T-helper 9 cell (primary cell): ENCODE measurements around the gene GABRB1.
A peak's percentile ranks its signal among the peaks of the same experiment; 100 is the strongest.

Source experiments
- DNase-seq: peaks from one replicate; pipeline ENCODE4 v3.0.0-alpha.2; 2020
- total RNA-seq, 2 donors: gene quantifications; one replicate each; lab custom pipeline; 2026; lab: John Stamatoyannopoulos, UW

Gene GABRB1
- total RNA-seq: 0 reads per million in 2 donors

DNA sequence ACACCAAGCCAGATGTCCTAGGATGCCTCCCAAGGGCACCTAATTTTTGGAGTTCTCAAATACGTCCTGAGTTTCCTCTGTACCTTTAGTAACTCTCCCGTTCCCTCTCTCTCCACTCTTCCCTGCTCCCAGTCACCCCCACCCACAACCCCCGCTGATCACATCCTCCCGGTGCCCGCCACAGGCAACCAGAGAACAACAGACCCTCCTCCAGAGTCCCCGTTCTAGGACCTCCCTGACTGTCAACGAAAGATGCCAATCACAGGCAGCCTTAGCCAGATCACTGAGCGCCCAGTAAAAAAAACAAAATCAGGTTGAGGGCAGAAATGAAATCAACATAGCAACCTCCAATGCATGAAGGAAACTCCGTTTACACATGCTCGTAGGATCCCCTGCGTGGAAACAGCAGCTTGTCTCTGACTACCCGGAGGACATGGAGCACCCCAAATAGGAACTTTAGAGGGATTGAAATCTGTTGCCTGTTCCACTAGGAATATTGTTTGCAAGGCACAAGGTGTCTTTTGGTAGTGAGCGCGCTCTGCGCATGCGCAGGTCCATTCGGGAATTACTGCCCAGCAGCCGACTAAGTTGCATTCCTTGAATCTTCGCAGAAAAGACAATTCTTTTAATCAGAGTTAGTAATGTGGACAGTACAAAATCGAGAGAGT is at the start of gene GABRB1:
Gene GABRB1, plus strand, starts transcription at position 557 of the 668 bp plus-strand sequence.
- DNase-seq: peak; percentile 8

DNA sequence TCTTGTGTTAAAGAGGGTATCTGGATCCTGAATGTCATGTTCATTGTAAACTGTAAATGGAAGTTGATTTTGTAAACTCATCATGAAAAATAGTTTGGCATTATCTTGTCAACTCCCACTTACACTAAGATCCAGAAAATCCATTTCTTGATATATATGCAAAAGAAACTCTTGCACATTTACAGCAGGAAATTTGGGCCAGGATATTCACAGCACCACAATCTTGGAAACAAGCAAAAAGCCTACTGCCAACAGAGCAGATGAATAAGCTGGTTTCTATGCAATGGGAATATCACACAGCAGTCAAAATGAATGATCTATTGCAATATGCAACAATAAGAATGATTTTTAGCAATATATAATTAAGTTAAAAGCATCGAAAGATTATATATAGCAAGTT is 46.6 kb upstream of the GABRB1 start:
- DNase-seq: no peak

DNA sequence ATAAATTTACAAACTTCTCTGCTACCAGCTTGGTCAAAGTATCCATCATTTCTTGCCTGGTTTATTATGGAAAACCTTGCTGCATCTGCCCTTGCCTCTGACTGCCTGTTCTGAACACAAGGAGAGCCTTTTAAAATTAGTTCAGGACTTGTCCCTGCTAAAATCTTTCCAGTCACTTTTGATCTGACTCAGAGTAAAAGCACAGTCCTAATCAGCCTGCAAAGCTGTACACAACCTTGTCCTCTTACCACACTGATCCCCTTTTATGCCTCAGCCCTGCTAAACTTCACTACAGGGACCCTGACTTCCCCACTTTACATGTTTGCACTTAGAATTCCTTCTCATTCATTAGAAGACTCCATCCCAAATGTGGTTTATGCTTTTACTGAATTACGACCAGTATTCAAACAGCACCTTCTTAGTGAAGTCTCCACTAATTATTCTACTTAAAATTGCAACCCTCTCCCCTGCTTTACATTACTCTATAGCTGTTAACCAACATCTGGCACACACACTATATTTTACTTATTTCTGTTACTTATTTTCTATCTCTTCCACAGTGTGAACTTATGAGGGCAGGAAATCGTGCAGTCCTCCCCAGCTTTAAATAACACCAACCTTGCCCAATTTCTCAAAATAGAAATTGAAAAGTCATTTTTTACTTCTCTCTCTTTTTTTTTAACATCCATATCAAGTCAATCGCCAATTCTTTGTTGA is 44.3 kb upstream of the GABRB1 start:
- no peak for DNase-seq

DNA sequence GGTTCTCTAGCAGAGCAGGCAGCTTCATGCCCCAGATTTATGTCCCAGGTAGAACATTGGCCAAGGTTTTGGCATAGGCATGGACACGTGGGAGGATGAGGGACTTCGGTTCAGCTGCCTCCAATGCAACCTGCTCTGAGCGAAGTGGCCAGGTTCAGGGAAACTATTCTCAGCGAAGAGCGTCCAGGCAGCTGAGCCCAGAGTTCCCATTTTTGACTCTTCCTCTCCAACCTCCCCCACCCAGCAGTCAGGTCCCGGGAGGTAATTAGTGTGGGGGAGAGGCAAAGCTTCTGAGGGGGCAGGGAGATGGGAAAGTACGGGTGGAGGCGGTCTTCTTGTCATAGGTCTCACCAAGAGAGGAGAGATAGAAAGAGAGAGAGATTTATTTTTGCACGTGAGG is 39.0 kb upstream of the GABRB1 start:
- DNase-seq: no peak

DNA sequence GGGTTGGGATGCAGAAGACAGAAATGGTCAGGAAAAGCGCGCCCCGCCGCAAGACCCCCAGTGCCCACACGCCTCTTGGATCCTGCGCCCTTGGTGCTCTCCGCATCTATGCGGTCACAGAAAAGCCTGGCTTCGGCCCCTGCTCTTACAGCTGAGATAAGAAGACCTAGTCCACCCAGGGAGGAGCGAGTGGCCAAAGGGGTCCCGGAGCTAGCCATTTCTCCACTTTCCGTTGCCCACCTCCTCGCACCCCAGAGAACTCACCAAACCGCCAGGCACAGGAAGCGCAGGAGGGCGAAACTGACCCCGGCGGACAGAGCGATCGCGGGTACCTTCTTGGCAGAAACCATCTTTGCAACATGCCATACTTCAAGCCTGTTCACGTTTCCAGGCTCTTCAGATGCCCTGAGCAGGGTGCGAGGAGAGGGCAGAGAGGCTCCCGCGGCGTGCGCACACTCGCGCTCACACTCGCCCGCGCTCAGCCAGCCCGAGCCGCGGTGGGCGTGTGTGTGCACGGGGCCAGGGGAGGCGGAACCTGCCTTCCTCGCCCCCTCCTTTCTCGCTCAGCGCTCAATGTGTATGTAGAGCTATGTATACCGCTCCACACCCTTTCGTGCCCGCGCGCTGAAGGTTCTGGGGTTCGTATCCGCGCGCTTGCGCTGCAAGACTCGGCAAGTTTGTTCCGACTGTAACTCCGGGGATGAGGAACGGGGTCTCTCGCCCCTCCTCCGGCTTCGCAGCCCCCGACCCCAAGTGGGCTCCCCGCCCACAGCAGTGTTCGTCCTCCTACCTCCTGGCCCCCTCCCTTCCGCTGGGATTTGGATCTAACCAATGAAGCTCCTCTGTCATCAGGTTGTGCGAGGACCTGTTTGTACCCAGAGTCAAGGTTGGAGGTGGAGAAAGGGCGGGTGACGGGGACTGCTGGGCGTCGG is 38.0 kb upstream of the GABRB1 start, which contains the start of gene GABRA4:
Gene GABRA4, minus strand, starts transcription at position 507 of the 932 bp plus-strand sequence. Its CDS starts 157 bp downstream, at position 350.
- DNase-seq: no peak

DNA sequence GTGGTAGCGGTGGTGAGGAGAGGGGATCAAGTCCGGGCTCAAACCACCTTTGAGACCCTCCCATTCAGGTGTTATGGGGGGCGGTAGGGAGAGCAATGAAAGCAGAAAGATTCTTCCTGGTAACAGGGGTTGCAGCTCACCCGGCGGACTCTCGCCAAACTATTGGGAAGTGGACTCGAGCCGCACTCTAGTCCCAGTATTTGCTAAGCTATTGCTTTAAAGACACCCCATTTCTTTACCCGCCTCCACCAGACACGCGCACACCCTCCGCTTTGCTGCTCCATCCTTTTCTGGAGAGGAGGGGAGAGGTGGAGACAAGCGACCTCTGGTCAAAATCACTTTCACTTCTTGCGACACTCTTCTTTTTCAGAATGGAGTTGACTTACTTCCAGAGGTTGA is 37.4 kb upstream of the GABRB1 start:
- no peak for DNase-seq

DNA sequence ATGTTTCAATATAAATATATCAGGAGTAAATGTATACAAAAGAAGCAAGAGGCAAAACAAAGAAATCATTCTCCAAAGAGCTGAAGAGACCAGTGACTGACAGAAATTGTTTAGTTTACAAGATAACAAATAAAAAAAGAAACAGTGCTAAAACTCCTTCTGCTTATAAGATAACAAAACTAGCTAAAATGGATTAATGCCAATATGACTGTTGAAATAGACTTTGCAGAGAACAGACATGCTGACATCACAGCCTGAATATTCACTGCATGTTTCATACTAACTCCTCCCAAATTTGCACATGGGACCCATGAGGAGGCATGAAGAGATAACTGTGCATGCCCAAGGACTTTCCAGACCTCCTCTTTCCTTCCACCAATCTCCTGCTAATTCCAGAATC is 31.8 kb upstream of the GABRB1 start:
- no peak for DNase-seq

DNA sequence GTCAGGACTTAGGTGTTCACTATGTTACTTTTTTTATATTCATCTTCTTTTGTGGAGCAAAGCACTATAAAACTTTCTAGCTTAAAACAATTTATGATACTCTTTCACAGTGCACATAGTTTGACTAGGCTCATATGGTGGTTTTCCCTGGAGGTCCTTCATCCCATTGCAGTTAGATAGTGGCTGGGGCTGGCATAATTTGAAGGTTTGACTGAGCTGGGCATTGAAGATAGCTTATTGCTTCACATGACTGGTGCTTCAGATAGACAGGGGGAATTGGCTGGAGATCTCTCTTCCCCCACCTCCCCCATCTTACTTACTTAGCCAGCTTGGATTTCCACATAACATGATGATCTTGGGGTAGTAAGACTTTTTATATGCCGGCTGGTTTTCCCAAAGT is 31.0 kb upstream of the GABRB1 start:
- no peak for DNase-seq

DNA sequence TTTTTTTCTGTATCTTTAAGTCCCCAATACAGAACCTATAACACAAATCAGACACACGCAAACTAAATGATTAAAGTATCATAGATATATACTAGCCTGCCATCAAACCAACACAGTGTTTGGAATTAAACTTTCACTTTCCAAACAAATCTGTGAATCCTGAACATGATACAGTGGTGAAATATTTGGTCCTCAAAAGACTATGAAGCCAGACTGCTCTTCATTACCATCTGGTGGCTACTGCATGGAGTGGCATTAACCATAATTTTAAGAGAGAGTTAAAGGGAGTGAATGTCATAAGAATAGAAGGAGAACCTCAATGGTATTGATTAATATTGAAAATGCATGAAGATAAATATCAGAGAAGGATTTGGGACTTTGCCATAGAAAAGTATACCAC is 28.8 kb upstream of the GABRB1 start:
- no peak for DNase-seq

DNA sequence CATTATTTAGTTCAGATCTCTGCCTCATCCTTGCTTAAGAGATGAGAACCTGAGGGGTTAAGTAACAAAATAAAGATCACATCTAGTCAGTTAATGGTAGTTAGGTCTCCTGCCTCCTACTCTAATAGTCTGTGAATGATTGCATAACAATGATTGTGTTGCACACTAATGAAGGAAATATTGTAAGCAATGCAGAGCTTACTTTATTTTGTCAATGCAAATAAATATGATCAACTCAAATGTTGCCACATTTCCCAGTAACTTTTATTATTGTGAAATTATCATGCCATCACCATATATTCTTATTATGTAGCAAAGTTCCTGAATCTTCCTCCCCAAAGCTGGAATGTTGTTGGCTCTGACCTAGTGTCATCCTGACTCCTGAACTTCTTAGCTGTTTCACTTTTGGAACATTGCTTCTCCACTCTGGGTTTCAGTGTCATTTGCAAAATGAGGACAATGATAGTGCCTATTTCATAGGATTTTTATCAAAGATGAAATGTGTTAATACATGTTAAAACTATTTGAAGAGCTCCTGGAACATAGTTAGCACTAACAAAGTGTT is 20.9 kb upstream of the GABRB1 start:
- no peak for DNase-seq

DNA sequence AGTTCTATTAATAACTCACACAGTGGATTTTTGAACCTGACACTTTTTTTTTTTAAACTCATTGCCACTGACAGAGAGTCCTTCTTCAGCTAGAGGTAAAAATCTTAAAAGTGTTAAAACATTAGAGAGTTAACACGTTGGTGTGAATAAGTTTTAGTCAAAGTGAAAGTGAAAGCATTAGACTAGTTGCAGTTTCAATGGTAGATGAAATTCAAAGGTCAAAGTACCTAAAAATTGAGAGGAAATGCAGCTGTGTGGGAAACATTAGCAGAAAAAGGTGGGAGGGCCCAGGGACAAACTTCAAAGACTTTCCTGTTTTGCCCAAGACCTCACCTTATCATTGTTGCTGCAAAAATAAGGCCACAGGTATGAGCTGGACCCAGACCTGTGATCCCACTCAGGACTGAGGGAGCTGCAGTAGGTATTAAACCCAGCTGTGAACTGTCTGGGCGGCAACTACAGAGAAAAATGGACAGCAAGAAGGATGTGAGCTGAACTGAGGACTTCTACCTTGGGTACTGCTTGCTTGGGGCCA is 20.4 kb upstream of the GABRB1 start:
- DNase-seq: no peak

DNA sequence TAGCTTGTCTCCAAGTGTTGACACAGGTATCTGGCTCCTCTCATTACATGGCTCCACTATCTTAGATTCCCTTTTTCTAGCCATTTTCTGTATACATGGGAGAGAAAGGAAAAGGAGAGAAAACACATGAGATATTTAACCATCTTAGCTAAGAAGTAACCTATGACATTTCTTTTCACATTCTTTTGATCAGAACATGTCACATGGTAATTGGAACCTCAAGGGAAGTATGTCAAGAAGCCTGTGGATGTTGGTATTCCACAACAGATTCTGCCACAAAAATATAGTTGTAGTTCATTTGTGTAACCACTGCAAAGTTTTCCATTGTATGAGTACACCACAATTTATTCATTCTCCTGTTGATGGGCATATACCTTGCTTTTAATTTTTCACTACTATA is 18.7 kb upstream of the GABRB1 start:
- no peak for DNase-seq

DNA sequence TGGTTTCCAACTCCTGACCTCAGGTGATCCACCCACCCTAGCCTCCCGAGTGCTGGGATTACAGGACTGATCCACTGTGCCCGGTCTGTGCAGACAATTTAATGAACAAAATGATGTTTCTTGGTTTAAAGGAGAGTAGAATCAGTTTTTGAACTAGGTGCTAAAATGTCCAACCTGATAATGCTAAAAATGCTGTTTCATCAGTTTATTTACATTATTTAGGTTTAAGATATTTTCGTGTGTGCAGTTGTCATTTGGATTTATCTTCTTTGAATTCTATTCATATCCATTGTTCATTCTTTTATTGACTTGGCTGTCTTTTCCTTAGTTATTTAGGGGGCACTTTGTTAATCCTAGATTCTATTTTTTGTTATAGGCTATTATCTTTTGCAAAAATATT is 18.0 kb upstream of the GABRB1 start:
- no peak for DNase-seq

DNA sequence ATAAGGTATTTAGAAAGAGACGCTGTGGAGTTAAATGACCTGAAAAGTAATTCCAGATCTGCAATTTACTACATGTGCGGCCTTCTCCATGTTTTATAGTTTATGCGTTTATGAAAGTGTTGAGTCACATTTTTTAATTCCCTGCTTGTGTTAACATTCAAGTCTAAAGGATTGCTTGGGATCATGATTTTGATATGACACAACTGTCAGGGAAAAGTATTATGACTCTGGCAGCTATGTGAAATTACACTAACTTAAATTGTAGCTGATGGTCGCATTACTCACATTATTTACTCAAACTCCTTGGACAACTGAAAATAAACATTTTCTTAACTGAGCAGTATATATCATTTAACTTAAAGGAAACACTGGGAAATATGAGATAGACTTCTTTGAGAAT is 14.3 kb upstream of the GABRB1 start:
- no peak for DNase-seq

DNA sequence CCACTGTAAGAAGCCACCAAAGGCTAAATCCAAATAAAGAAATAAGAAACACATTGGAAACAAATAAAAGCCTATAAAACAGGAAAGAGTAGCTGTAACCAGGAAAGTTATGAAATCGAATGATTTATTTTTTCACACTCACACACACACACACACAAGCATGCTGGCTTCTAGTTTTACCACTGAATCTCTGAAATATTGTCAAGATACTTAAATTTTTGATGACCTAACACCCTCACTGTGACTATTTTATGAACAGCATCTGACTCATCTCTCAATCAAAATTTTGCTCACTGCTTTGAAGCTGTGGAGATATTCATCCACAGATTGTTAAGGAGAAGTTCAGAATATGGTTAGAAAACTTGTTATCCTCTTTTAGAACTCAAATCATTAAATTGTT is 13.9 kb upstream of the GABRB1 start:
- DNase-seq: no peak

DNA sequence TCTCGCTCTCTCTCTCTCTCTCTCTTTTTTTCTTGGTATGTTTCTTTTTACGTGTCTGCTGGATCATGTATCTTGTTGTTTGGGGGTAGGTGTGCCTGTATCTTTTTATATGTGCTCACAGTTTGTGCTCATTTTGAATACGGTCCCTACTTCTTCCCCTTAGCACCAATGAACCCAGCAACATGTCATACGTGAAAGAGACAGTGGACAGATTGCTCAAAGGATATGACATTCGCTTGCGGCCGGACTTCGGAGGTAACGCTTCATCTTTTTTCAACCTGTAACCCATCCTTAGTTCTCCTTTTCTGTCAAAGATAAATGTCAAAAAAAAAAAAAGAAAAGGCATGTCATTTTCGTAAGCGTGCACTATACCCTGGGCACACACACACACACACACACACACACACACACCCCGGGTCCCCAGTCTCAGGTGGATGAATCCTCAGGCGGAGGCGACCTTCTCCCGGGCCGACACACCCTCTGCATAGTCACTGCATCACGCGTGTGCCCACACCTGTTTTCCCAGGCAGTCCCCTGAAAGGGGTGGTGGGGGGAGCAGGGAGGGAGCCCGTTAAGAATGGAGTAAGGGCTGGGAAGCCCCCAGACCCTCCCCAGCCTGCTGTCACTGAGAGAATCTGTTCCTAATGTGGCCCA is 511 bp downstream of the GABRB1 start:
- no peak for DNase-seq

DNA sequence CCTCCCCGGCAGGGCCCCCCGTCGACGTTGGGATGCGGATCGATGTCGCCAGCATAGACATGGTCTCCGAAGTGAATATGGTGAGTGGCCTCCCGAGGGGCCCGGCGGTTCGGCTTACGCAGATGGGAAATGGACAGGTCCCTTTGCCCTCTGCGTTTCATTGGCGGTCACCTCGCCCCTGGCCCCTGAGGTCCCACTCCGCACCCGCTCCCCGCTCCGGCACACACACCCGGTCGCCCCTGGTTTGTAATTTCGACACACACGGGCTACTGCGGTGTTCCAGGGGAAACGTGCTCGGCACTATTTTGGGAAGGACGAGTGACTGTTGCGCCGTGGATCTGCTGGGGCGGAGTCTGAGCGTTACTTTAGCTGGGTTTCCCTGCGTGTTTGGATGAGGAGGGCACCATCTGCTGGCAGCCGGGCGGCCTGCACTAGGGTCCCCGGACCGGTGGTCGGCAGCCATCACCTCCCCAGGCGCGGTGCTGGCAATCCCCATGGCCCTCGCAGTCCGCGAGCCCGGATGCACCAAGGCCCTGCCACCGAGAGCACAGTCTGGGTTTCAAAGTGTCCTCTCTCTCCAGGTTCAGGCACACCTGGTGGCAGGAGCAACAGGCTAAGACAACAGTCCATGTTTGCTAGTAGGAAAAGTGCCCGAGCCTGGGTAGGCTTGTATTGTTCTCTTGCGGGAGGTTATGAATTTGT is 1.2 kb downstream of the GABRB1 start:
- DNase-seq: peak; percentile 27

DNA sequence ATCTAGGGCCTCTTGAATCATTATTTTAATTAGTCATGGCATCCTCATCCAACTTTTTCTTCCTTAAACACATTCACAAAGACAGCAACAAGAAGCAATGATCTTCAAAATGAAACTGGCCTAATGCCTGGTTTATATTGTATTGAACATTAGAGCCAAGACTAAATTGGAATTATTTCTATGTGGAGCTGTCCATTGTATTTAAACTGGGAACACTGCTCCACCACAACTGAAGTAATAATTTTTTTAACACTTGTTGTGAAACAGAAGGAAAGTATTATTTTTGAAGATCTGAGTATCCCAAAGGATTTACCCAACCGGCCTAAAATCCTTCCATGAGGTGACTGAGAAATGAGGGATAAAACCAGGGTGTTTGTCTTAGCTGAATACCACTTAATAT is 6.9 kb downstream of the GABRB1 start:
- no peak for DNase-seq

DNA sequence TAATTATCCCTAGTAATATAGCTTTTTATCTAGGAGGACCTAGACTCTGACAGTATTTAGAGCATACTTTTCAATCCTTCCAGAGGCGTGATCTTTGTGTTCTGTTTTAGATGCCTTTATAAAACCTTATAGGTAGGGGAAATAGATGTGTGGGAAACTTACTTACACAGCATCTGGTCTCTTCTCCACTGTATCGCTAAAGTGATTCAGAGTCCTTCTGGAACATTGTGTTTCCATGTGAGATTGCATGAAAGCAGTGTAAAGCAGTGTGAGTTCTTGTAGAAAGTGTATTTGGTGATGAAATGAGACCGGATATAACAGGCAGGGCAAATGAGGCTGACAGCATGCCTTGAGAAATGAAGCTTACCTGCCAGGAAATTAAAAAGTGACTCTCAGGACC is 9.5 kb downstream of the GABRB1 start:
- DNase-seq: no peak

DNA sequence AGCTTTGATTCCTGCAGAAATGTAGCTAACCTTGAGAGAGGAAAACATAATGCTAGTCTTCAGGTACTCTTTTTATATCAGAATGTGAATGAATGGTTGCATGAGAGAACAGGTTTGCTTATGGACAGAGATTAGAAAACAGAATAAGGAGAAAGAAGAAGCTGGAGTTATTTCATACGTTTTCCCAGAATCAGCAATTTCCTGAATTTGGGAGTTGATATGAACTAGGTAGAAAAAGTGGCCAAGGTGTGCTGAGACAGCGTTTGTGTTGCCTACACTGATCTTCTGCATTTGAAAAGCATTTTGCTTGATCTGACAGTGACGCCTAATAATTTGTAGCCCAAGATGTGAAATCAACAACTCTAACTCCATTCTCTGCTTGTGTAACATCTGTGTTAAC is 12.5 kb downstream of the GABRB1 start:
- DNase-seq: no peak

DNA sequence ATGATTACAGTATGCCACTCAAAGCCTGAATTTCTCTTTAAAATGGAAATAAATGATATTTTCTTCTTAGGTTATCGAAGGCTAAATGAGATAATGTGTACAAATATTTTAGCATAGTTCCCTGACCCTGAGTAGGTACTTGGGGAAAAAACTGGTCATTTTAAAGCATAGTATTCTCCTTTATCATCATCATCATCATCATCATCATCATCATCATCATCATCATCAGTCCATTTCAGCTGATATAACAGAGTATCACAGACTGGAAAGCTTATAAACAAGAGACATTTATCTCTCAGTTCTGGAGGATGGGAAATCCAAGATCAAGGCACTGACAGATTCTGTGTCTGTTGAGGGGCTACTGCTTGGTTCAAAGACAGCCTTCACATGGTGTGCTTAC is 13.9 kb downstream of the GABRB1 start:
- no peak for DNase-seq

DNA sequence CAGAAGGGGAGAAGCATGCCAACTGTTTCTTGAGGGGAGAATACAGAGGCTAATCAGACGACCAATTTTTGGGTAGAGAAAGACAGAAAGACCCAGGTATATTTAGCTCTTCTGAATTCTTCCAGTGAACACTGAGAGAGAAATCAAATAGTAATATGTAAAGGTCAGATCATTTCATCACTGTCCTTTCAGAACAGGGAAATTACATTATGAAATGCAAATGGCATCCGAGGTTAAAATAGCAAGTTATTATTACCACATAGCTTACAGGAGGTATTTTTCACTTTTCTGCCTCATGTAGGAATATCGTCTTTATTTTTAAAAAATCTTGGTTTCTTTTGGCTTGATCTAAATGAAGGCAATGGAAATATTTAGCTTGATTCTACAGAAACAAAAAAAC is 18.0 kb downstream of the GABRB1 start:
- DNase-seq: no peak
